H1 (cell line): ENCODE measurements around the gene NUDT7. TPM values are rescaled to one million over a fixed set of nuclear protein-coding genes. Genes with fewer than 3 reads are reported as not detected.

ENCODE experiments used
- CTCF ChIA-PET: fragments of 300-600 bp; sonication (Branson Sonifier 250); formaldehyde crosslinking; loops from one replicate; lab custom pipeline; 2021; ENCODE audit not compliant: partially characterized antibody; lab: Charles Lee
- POLR2A ChIA-PET: fragments of 300-600 bp; sonication (Branson Sonifier 250); formaldehyde crosslinking; loops from one replicate; lab custom pipeline; 2021; ENCODE audit warnings: inconsistent platforms; ENCODE audit not compliant: partially characterized antibody; lab: Charles Lee
- DNase-seq, 2 experiments: peaks; one replicate each; pipeline versions ENCODE4 v3.0.0 to v3.0.0-alpha.2; 2010 to 2022; ENCODE audit warnings: low spot score in 2 of 2, low read depth in 1 of 2, mixed read lengths in 1 of 2
- FAIRE-seq: peaks from 2 replicates; lab custom pipeline; 2011; peaks lifted over from hg19 to GRCh38; lab: Jason Lieb, UNC
- H2AFZ ChIP-seq: 2 replicates; pipeline ENCODE4 v1.8.1; 2012; ENCODE audit warnings: low read length, inconsistent platforms
- H2AK5ac ChIP-seq: 2 replicates; pipeline ENCODE4 v1.6.1; 2013; ENCODE audit warnings: low read depth, low read length
- H2BK120ac ChIP-seq: replicated peaks from 2 replicates; pipeline ENCODE3; 2013; ENCODE audit warnings: low read depth, low read length, inconsistent platforms
- H2BK12ac ChIP-seq: 2 replicates; pipeline ENCODE4 v1.6.1; 2013; ENCODE audit warnings: low read depth, low read length
- H2BK15ac ChIP-seq: 2 replicates; pipeline ENCODE4 v1.6.1; 2013; ENCODE audit warnings: low read length
- H2BK20ac ChIP-seq: 2 replicates; pipeline ENCODE4 v1.6.1; 2013; ENCODE audit warnings: low read length
- H2BK5ac ChIP-seq: 2 replicates; pipeline ENCODE4 v1.6.1; 2013; ENCODE audit warnings: low read depth, low read length
- H3K14ac ChIP-seq: 2 replicates; pipeline ENCODE4 v1.6.1; 2013; ENCODE audit warnings: inconsistent platforms; ENCODE audit not compliant: insufficient read length
- H3K18ac ChIP-seq: 2 replicates; pipeline ENCODE4 v1.6.1; 2013; ENCODE audit warnings: low read length; ENCODE audit errors: extremely low read depth
- H3K23ac ChIP-seq: 2 replicates; pipeline ENCODE4 v1.6.1; 2013; ENCODE audit warnings: inconsistent platforms; ENCODE audit not compliant: insufficient read length
- H3K23me2 ChIP-seq: 2 replicates; pipeline ENCODE4 v1.6.1; 2013; ENCODE audit warnings: low read depth, low read length
- H3K27ac ChIP-seq: 2 replicates; pipeline ENCODE4 v1.6.1; 2011; ENCODE audit warnings: low read depth, low read length, inconsistent platforms
- H3K27me3 ChIP-seq, 4 experiments: replicated peaks in 1 of 4; 1 replicate in 1 of 4; 2 replicates in 3 of 4; pipeline versions ENCODE4 v1.6.1 to v1.8.1; 2011 to 2013; ENCODE audit warnings: low read length in 3 of 4, mild to moderate bottlenecking in 3 of 4, inconsistent platforms in 2 of 4, mixed read lengths in 2 of 4, moderate library complexity in 1 of 4; ENCODE audit not compliant: control insufficient read depth in 3 of 4, insufficient read depth in 3 of 4; ENCODE audit errors: extremely low read depth in 1 of 4
- H3K36me3 ChIP-seq, 4 experiments: 2 replicates each; pipeline versions ENCODE4 v1.6.1 to v1.8.1; 2011 to 2013; ENCODE audit warnings: mild to moderate bottlenecking in 4 of 4, low read length in 3 of 4, moderate library complexity in 2 of 4, control low read depth in 1 of 4, inconsistent platforms in 1 of 4; ENCODE audit not compliant: insufficient read depth in 4 of 4, control insufficient read depth in 2 of 4
- H3K4ac ChIP-seq: replicated peaks from 2 replicates; pipeline ENCODE3; 2013; ENCODE audit warnings: low read length, low read depth, mixed read lengths, inconsistent platforms; ENCODE audit not compliant: insufficient read length
- H3K4me1 ChIP-seq, 4 experiments: replicated peaks in 1 of 4; 1 replicate in 1 of 4; 2 replicates in 3 of 4; pipeline versions ENCODE4 v1.6.1 to v1.8.1; 2011 to 2013; ENCODE audit warnings: low read length in 3 of 4, inconsistent platforms in 2 of 4, mixed read lengths in 1 of 4; ENCODE audit not compliant: insufficient read depth in 4 of 4, control insufficient read depth in 3 of 4
- H3K4me2 ChIP-seq, 2 experiments: 2 replicates each; pipeline versions ENCODE4 v1.6.1 to v1.8.1; 2011 to 2013; ENCODE audit warnings: low read depth in 2 of 2, low read length in 2 of 2, control low read depth in 1 of 2, inconsistent platforms in 1 of 2, mild to moderate bottlenecking in 1 of 2; ENCODE audit not compliant: insufficient read depth in 1 of 2
- H3K4me3 ChIP-seq, 4 experiments: fragments of 200-600, 300-600 bp in 1 of 4; sonication (generic), shearing (Covaris generic), sonication (Bioruptor Twin) in 1 of 4; 2 replicates each; pipeline versions ENCODE4 v1.5.1 to v1.8.1; 2011 to 2016; ENCODE audit warnings: low read length in 4 of 4, low read depth in 3 of 4, control low read depth in 2 of 4, inconsistent platforms in 2 of 4, mild to moderate bottlenecking in 2 of 4, mixed read lengths in 1 of 4, moderate library complexity in 1 of 4; ENCODE audit not compliant: insufficient read depth in 2 of 4; ENCODE audit errors: extremely low read depth in 1 of 4
- H3K56ac ChIP-seq: replicated peaks from 2 replicates; pipeline ENCODE3; 2013; ENCODE audit warnings: low read depth, mild to moderate bottlenecking, mixed read lengths, low read length, inconsistent platforms; ENCODE audit not compliant: insufficient read length
- H3K79me1 ChIP-seq: 2 replicates; pipeline ENCODE4 v1.6.1; 2013; ENCODE audit warnings: low read depth, low read length, control low read depth
- H3K79me2 ChIP-seq, 2 experiments: 2 replicates each; pipeline versions ENCODE4 v1.6.1 to v1.8.1; 2012 to 2013; ENCODE audit warnings: low read length in 2 of 2, mild to moderate bottlenecking in 2 of 2, inconsistent platforms in 1 of 2; ENCODE audit not compliant: insufficient read depth in 2 of 2, control insufficient read depth in 1 of 2
- H3K9ac ChIP-seq, 4 experiments: replicated peaks in 1 of 4; 1 replicate in 1 of 4; 2 replicates in 3 of 4; pipeline versions ENCODE4 v1.6.1 to v1.8.1; 2011 to 2013; ENCODE audit warnings: low read depth in 3 of 4, low read length in 3 of 4, control low read depth in 2 of 4, mild to moderate bottlenecking in 2 of 4, moderate library complexity in 2 of 4, inconsistent platforms in 1 of 4; ENCODE audit errors: extremely low read depth in 1 of 4
- H3K9me3 ChIP-seq, 2 experiments: 2 replicates each; pipeline versions ENCODE4 v1.6.1 to v1.8.1; 2012 to 2013; ENCODE audit warnings: mild to moderate bottlenecking in 2 of 2, moderate library complexity in 2 of 2, control low read depth in 1 of 2, inconsistent platforms in 1 of 2, low read depth in 1 of 2, low read length in 1 of 2, mixed read lengths in 1 of 2; ENCODE audit not compliant: insufficient read depth in 2 of 2
- H4K20me1 ChIP-seq, 2 experiments: replicated peaks in 1 of 2; 2 replicates each; pipeline versions ENCODE3 to v1.8.1; 2011 to 2013; ENCODE audit warnings: inconsistent platforms in 2 of 2, low read length in 2 of 2, mild to moderate bottlenecking in 1 of 2; ENCODE audit not compliant: insufficient read depth in 2 of 2, control insufficient read depth in 1 of 2
- H4K5ac ChIP-seq: 2 replicates; pipeline ENCODE4 v1.6.1; 2013; ENCODE audit warnings: low read length, low read depth, mixed read lengths, inconsistent platforms; ENCODE audit not compliant: insufficient read length
- H4K8ac ChIP-seq: 2 replicates; pipeline ENCODE4 v1.8.0; 2013; ENCODE audit warnings: mild to moderate bottlenecking, moderate library complexity, low read length, inconsistent platforms; ENCODE audit not compliant: insufficient read depth; ENCODE audit errors: extremely low read depth
- H4K91ac ChIP-seq: replicated peaks from 2 replicates; pipeline ENCODE3; 2013; ENCODE audit warnings: low read length, mixed read lengths, inconsistent platforms; ENCODE audit not compliant: insufficient read length
- ASH2L ChIP-seq: fragments of 200-600, 300-600 bp; sonication (generic); IDR thresholded peaks from one replicate; pipeline ENCODE4 v1.7.1; 2017; ENCODE audit warnings: low read length
- BRCA1 ChIP-seq: IDR thresholded peaks from 2 replicates; pipeline ENCODE4 v1.6.1; 2012; ENCODE audit warnings: low read depth, low read length, improper control_type of control experiment
- WGBS, 2 experiments: shearing (Covaris generic) in 1 of 2; methylation state at CpG; one replicate each; pipeline versions ENCODE4 v1.1.6 to v1.1.7; 2013 to 2015; ENCODE audit warnings: low lambda C conversion rate in 2 of 2, mixed read lengths in 2 of 2, inconsistent platforms in 1 of 2, low coverage in 1 of 2, missing lambda C conversion rate in 1 of 2; ENCODE audit not compliant: insufficient replicate concordance in 2 of 2, insufficient coverage in 1 of 2, insufficient read length in 1 of 2; ENCODE audit errors: extremely low coverage in 1 of 2, missing lambda C conversion rate in 1 of 2; 5-methylcytosine and 5-hydroxymethylcytosine counted together
- polyA plus RNA-seq, 7 experiments: library from polyadenylated mRNA; depleted of rRNA in 3 of 7; stranded (reverse) in 5 of 7; unstranded in 2 of 7; fragments of >200 nt in 5 of 7; fragments of 200-250 nt in 2 of 7; gene quantifications; 1 replicate in 5 of 7; 2 replicates in 1 of 7; 4 replicates in 1 of 7; pipeline versions ENCODE4 v1.2.1 to v1.2.3, GENCODE V29; 2011 to 2013; ENCODE audit warnings: missing spikeins in 2 of 7, mixed read lengths in 2 of 7
- total RNA-seq: library from RNA; stranded (reverse); fragmentation: NEBNext Ultra II Directional; extraction: Animal tissue kit (Norgen Biotek cat#: 25700); gene quantifications from 2 replicates; pipeline ENCODE4 v1.2.1, GENCODE V29; 2021

NUDT7 gene
- total and polyA plus RNA-seq, 2 of the 8 experiments (the other 6 are each of a cell fraction or from before 2014, with no cell fraction given): 8.8 to 19.7 TPM

DNA sequence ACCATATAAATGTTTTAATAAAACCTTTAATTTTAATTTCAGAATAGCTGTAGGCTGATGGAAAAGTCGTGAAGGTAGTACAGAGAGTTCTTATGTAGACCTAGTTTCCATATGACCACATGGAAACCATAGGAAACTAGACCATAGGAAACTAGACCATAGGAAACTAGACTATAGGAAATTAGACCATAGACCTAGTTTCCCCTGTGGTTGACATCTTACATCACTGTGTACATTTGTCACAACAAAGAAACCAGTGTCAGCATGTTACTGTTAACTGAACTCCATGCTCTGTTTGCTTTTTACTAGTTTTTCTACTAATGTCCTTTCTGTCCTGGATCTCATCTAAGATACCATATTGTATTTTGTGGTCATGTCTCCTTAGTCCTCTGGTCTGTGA lies 14.6 kb downstream of the NUDT7 start:
- H4K20me1 ChIP-seq: no peaks in the 10 kb centered on the region
- no peak overlapping the region for H2BK5ac ChIP-seq
- H3K79me2 ChIP-seq: no peaks in the 10 kb centered on the region
- no peak overlapping the region for H2BK12ac ChIP-seq
- no peaks in the 10 kb centered on the region for H3K23me2 ChIP-seq
- H3K27me3 ChIP-seq: no peaks in the 10 kb centered on the region
- H2AFZ ChIP-seq: no peak overlapping the region
- FAIRE-seq (no peak), DNase-seq (no peak)
- H2BK15ac ChIP-seq: no peak overlapping the region
- no peaks in the 10 kb centered on the region for H3K36me3 ChIP-seq
- H2AK5ac ChIP-seq: no peak overlapping the region
- 86% methylated on average over 1 of the region's 1 CpG; no CpG with 5 or more reads in 1 of the 2 experiments for WGBS, 2 experiments
- no peak overlapping the region for H3K9ac ChIP-seq
- no peak overlapping the region for H3K23ac ChIP-seq
- H3K4me3 ChIP-seq: no peak overlapping the region
- no peak overlapping the region for H3K18ac ChIP-seq
- no peak overlapping the region for H3K56ac ChIP-seq
- no peak overlapping the region for H2BK20ac ChIP-seq
- TF ChIP-seq ASH2L (no peak), BRCA1 (no peak)
- H3K4me1 ChIP-seq: no peaks in the 10 kb centered on the region
- H3K4me2 ChIP-seq: no peak overlapping the region
- H3K9me3 ChIP-seq: no peaks in the 10 kb centered on the region; a peak in 1 of 4 replicates
- H3K14ac ChIP-seq: no peak overlapping the region
- ChIA-PET CTCF (no interaction called here), POLR2A (interaction anchor here (0.8 kb wide), 1 partner anchor 10 kb away, joined by 3 read pairs; no protein-coding TSS in a partner anchor)
- no peak overlapping the region for H2BK120ac ChIP-seq
- H3K27ac ChIP-seq: no peak overlapping the region
- no peak overlapping the region for H4K8ac ChIP-seq
- H3K79me1 ChIP-seq: no peaks in the 10 kb centered on the region
- no peak overlapping the region for H4K5ac ChIP-seq
- H4K91ac ChIP-seq: no peak overlapping the region
- H3K4ac ChIP-seq: no peak overlapping the region
